Neural progenitor cell (in vitro differentiated cells): ENCODE results near the gene TGDS.

Experiments
- EZH2 ChIP-seq: fragments of 200-600 bp; sonication (generic); IDR thresholded peaks from 2 replicates; pipeline ENCODE4 v1.6.1; 2017; ENCODE audit warnings: antibody characterized with exemption, mild to moderate bottlenecking, moderate library complexity
- EZH2phosphoT487 ChIP-seq: fragments of 200-600 bp; sonication (generic); IDR thresholded peaks from 2 replicates; pipeline ENCODE4 v1.6.1; 2017; ENCODE audit warnings: antibody characterized with exemption
- TF ChIP-seq, protein P1 (sequence below): fragments of 200-600 bp; sonication (generic); IDR thresholded peaks from 2 replicates; pipeline ENCODE4 v1.5.1; 2017; ENCODE audit warnings: antibody characterized with exemption, mild to moderate bottlenecking

DNA sequence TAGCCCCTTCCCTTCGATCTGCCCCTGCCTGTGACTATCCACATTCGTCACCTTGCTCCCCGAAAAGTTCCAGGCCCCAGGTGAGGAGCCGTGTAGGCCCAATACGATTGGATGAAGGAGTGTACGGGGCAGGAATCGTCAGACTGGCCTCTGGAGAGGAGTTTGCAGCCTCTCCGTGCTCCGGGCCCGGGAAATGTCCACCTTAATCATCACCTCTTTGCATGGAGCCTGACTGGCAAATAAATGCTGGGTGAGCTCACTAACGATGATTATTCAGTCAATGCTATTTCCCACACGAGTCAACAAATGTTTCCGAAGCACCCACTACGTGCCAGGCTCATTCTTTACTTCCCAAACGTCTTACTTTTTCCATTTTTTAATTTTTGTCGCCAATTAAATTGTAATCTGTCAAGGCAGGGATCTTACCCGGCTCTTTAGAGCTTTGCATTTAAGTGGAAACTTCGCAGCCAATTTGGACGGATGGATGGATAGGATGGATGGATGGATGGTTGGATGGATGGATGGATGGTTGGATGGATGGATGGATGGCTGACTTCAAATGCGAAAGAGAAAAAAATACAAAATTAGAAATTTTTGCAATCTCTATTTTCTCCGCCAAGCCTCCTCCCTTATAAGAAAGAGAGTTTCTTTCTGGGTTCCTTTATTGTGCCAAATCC, 45.8 kb downstream of the TGDS start:
- TF ChIP-seq, protein P1, sequence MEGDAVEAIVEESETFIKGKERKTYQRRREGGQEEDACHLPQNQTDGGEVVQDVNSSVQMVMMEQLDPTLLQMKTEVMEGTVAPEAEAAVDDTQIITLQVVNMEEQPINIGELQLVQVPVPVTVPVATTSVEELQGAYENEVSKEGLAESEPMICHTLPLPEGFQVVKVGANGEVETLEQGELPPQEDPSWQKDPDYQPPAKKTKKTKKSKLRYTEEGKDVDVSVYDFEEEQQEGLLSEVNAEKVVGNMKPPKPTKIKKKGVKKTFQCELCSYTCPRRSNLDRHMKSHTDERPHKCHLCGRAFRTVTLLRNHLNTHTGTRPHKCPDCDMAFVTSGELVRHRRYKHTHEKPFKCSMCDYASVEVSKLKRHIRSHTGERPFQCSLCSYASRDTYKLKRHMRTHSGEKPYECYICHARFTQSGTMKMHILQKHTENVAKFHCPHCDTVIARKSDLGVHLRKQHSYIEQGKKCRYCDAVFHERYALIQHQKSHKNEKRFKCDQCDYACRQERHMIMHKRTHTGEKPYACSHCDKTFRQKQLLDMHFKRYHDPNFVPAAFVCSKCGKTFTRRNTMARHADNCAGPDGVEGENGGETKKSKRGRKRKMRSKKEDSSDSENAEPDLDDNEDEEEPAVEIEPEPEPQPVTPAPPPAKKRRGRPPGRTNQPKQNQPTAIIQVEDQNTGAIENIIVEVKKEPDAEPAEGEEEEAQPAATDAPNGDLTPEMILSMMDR, result no peak
- TF ChIP-seq EZH2phosphoT487, result no peak
- TF ChIP-seq EZH2, result no peak
